AG20443 (cell line): ENCODE results near the gene SLC12A5.

Experiments used
- DNase-seq: peaks from one replicate; pipeline ENCODE4 v3.0.0; 2012; ENCODE audit warnings: low spot score, mixed read lengths

SLC12A5 gene

DNA sequence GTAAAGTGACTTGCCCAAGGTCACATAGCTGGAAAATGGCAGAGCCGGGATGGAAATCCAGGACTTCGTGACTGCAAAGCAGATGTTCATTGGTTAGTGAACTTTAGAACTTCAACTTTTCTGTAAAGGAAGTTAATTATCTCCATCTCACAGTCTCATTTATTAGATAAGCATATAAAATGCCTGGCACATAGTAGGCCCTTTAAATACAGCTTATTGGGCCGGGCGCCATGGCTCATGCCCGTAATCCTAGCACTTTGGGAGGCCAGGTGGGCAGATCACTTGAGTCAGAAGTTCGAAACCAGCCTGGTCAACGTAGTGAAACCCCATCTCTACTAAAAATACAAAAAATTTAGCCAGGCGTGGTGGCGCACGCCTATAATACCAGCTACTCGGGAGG, 22.1 kb upstream of the SLC12A5 start:
- DNase-seq: no peak

DNA sequence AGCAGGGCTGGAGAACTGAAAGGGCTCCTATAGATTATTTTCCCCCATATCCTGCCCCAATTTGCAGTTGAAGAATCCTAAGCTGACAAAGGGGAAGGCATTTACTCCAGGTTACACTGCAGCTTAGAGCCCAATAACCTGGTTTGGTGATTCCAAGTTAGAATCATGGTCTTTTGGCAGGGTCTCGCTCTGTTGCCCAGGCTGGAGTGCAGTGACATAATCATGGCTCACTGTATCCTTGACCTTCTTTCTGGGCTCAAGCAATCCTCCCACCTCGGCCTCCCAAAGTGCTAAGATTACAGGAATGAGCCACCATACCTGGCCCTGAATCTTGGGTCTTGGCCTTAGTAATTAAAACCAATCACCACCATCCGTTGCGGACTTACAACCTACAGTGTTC, 21.3 kb upstream of the SLC12A5 start:
- no peak for DNase-seq

DNA sequence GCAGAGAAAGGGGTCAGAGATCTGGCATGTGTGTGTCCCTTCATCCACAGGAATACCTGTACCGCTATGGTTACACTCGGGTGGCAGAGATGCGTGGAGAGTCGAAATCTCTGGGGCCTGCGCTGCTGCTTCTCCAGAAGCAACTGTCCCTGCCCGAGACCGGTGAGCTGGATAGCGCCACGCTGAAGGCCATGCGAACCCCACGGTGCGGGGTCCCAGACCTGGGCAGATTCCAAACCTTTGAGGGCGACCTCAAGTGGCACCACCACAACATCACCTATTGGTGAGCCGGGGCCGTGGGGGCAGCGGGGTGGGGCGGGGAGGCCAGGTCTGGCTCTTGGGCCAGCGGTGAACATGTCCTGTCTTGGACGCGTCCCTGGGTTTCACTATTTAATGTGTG, 19.2 kb upstream of the SLC12A5 start:
- DNase-seq: no peak

DNA sequence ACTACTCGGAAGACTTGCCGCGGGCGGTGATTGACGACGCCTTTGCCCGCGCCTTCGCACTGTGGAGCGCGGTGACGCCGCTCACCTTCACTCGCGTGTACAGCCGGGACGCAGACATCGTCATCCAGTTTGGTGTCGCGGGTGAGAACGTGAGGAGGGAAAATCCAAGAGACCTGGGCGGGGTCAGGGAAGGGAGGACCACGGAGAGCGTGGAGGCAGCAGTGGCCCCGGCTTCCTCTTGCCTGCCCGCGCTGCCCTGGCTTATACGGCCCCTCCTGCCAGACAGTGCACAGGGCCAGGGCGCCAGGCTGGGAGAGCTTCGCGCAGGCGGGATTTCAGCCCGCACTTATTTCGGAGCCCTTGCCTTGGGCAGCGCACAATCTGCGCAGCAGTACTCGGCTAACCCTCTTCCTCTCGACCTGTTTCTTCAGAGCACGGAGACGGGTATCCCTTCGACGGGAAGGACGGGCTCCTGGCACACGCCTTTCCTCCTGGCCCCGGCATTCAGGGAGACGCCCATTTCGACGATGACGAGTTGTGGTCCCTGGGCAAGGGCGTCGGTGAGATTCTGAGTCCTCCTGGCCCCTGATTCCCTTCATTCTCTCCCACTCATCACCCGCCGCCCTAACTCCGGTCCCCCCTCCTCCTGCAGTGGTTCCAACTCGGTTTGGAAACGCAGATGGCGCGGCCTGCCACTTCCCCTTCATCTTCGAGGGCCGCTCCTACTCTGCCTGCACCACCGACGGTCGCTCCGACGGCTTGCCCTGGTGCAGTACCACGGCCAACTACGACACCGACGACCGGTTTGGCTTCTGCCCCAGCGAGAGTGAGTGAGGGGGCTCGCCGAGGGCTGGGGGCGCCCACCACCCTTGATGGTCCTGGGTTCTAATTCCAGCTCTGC, 18.3 kb upstream of the SLC12A5 start:
- no peak for DNase-seq

DNA sequence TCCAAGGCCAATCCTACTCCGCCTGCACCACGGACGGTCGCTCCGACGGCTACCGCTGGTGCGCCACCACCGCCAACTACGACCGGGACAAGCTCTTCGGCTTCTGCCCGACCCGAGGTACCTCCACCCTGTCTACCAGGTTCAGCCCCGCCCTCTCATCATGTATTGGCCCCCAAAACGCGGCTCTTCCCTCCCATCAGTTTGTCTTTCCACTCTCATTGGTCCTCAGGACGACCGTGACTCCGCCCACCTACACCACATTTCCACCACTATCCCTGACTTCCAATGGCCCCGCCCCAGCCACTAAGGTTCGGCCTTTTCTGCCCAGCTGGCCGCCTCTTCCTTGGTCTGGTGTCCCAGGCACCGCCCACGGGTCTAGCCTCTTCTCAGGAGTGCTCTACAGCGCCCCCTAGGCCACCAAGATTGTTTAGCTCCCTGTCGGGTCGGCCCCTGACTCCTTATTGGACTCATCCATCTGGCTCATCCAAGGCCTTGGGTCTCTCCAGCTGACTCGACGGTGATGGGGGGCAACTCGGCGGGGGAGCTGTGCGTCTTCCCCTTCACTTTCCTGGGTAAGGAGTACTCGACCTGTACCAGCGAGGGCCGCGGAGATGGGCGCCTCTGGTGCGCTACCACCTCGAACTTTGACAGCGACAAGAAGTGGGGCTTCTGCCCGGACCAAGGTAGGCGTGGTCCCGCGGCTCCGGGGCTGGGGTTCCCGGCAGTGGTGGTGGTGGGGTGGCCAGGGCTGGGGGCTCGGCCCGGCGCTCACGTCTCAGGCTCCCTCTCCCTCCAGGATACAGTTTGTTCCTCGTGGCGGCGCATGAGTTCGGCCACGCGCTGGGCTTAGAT, 17.2 kb upstream of the SLC12A5 start:
- DNase-seq: peak; percentile 41

DNA sequence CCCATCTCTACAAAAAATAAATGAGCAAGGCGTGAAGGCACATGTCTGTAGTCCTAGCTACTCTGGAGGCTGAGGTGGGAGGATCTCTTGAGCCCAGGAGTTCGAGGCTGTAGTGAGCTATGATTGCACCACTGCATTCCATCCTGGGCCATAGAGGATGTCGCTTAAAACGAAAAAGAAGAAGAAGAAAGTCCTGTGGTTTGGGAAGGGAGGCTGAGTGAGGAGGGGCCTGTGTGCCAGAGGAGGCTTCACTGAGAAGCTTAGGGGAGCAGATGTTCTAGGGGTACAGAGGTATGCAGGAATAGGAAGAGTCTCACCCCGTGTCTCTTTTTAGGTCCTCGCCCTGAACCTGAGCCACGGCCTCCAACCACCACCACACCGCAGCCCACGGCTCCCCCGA, 16.1 kb upstream of the SLC12A5 start:
- no peak for DNase-seq

DNA sequence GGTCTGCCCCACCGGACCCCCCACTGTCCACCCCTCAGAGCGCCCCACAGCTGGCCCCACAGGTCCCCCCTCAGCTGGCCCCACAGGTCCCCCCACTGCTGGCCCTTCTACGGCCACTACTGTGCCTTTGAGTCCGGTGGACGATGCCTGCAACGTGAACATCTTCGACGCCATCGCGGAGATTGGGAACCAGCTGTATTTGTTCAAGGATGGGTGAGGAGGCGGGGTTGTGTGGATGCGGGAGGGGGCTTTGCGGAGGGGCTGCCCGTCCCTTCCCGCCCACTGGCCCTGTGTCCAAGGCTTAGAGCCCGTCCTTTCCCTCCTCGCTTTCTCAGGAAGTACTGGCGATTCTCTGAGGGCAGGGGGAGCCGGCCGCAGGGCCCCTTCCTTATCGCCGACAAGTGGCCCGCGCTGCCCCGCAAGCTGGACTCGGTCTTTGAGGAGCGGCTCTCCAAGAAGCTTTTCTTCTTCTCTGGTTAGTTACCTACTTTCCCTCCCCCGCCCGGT, 15.6 kb upstream of the SLC12A5 start:
- DNase-seq: no peak

DNA sequence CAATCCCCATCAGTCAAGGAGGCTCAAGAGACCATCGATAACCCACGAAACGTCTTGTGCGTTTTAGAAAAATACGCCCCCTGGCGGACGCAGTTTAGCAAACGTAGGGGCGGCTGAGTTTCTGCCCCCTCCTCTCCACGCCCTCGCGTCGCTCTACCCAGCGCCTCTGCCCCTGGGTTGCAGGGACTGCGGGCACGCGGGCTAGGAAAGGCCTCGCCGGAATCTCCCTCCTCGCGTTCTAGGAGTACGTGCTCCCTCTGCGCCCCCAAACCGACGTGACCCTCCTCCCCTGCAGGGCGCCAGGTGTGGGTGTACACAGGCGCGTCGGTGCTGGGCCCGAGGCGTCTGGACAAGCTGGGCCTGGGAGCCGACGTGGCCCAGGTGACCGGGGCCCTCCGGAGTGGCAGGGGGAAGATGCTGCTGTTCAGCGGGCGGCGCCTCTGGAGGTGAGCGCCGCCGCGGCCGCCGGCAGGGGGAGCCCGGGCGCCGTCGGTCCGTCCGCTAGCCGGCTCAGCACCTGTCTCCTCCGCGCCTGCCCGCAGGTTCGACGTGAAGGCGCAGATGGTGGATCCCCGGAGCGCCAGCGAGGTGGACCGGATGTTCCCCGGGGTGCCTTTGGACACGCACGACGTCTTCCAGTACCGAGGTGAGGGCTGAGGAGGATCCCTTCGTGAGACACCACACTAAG, 15.0 kb upstream of the SLC12A5 start:
- DNase-seq: peak; percentile 82

DNA sequence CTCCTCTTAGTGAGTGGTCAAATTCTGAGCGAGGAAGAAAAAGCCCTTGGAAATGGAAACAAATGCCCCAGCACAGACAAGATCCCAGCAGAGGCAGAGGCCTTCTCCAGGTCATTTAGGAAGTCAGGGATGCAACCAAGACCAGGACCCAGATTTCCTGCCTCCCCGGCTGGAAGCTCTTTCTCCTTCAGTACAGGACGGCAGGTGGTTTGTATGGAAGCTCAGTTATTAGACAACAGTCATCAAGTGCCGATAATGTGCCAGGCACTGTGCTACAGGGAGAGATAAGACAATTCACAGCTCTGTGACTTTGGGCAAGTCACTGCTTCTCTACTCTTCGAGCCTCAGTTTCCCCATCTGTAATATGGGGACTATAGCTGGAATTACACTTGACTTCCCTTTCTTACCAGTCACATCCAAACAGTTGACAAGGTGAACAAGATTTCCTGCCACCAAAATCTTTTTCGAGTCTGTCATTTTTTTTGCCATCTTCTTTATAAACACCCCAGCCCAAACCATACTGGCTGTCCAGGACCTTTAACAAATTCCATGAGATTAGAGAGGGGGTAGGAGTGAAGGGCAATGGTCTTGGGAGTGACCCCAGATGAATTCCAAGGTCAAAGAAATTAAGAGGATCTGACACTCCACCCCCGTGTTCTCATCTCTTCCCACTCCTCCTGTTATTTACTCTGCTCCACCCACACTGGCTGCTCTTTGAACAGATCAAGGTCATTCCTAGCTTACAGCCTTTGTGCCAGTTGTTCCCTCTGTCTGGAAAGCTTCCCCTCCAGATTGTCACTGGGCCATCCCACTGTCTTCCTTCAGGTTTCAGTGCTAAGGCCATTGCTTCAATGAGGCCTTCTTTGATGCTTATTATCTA, 14.3 kb upstream of the SLC12A5 start:
- no peak for DNase-seq

DNA sequence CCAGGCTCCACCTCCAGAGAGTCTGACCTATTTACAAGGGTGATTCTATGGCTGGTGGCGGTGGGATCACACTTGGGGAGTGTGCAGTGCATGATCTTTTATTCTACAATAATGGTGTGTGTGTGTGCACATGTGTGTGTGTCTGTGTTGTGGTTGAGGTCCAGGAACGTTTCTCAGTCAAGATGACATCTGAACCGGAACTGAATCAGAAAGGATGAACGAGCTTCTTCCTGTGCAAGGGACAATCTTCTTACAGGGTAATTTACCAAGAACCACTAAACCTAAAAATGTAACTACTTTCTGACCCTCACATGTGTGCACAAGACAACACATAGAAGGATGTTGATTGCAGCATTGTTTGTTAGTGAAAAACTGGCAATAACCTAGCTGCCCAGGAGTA, 11.7 kb upstream of the SLC12A5 start:
- no peak for DNase-seq

DNA sequence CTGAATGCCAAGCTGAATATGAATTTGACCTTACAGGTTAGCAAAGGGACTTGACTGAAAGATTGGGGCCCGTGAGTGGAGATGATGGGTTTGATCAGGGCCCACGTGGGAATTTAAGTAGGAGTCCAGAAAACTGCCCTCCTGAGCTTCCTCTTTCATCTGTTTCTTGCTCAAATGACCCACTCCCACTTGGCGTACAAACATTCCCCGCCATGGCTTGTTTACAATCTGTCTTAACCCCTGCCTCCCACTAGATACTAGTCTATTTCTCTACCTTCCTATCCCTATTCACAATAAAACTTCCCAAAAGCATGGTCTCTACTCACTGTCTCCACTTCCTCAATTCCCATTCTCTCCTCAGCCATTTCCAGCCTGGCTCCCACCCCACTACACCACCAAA, 10.9 kb upstream of the SLC12A5 start:
- DNase-seq: no peak

DNA sequence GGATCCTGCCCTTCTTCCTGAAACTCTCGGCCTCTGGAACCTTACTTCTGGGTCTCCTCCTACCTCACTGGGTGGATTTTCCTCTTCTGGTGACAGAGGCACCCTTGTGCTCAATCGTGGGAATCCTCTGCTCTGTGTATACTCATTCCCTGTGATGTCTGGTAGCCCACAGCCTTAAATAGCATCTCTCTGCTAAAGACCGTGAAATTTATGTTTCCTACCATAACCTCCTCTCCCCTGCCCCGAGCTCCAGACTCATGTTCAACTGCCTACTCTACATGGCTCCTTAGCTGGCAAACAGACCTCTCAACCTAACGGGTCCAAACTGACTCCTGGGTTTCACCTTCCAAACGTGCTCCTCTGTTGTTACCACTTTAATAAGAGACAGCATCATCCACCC, 10.4 kb upstream of the SLC12A5 start:
- DNase-seq: no peak

DNA sequence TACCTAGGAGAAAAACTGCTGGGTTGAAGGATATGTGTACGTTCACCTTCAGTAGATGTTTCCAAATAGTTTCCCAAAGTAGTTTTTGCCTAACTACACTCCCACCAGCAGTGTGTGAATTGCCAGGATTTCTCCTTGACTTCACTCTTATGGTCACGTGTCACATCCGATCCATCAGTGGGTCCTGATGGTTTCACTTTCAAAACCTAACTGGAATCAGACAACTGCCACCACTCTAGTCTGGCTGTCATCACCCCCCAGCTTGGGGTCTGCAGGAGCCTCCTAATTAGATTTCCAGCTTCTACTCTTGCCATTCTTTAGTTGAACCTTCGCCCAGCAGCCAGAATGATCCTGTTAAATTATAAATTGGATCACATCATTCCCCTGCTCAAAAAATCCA, 8.5 kb upstream of the SLC12A5 start:
- no peak for DNase-seq

DNA sequence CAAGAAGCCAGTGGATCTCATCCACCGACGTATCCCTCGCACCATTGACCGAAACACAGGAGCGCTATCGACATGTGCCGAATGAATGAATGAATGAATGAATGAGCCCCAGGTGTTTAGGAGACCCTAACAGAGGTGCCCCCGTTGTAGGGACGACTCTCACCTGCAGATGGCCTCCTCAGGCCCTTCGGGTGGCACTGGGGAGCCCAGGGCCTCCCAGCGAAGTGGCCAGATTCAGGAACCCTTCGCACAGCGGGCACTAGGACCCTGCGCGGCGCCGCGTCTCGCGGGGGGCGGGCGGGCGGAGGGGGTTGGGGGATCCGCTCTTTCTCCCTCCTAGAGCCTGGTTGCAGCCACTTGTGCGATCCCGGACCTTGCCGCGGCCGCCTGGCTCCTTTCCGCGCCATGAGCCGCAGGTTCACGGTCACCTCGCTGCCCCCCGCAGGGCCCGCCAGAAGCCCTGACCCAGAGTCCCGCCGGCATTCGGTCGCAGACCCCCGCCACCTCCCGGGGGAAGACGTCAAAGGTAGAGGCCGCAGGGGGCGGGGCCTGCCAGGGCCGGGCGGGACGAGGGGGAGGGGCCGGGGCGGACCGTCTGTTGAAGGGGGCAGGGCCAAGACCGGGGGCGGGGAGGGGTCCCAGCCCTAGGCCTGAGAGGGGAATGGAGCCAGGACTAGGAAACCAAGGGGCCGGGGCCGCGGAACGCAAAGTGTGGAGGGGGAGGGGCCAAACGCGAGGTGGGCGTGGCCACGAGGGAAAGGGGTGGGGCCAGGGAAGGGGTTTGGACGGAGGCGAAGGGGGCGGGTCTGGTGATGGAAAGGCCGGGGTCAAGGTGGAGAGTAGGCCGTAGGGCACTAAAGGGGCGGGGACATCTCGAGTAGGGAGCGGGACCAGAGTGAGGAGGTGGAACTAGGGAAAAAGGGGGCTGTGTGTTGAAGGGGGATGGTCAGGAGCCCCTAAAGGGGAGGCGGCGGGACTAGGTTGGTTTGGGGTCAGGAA, 7.4 kb upstream of the SLC12A5 start:
- DNase-seq: peak; percentile 49

DNA sequence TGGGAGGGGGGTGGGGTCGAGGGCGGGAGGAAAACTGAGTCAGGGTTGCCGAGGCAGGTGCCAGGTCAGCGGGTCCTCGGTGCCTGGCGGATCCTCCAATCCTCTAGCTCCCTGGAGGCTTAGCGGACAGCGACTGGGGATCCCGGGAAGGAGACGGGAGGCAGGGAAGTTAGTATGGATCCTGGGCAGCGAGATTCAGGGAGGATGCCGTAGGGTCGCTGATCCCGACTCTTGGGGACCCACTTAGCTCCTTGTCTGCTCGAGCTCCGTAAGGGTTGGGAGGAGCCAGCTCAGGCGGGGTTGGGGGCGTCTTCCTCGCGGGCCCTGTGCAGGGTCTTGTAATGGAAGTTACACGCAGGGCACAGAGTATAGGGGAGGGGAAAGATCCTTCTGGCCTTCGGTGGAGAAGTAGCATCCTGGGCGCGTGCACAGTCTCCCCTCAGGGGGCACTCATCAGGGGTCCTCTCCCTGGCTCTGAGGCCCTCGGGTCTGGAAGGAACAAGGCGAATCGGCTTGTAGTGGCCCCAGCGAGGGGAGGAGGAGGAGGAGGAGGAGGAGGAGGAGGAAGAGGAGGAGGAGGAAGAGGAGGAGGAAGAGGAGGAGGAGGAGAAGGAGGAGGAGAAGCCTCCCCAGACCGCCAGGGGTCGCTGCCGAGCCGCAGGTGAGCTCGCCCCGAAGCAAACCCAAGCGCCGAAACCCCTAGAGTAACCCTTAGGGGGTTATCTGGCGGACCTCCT, 6.4 kb upstream of the SLC12A5 start:
- DNase-seq: peak; percentile 58

DNA sequence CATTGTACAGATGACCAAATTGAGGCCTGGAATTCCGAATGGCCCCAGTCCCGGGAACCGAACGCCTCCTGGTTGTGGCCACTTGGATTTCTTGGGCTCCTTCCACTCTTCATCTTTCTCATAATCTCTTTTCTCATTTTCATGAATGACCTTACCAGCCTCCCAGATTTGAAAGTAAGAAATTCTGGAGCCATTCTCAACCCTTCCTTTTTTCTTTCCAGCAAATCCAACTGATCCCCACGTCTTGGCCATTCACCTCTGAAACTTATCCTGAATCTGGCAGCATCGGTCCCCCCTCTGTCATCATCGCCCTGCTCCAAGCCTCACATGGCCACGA, 5.9 kb upstream of the SLC12A5 start:
- DNase-seq: no peak

DNA sequence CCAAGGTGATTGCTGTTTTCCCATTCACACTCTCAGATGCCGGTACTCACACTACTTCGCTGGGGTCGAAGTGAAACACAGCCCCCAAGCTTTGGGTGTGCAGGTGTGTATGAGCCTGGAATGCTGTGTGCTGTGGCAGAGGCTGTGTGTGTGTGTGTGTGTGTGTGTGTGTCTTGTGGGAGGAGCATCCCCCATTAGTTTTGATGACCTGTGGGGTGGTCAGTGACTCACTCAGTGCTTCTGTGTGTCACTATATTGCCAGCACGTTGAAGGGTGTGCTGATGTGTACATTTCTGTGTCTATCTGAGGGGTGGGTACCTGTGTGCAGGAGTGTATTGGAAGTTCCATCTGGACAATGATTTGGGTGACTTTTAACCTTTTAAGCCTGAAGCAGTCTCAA, 5.0 kb upstream of the SLC12A5 start:
- DNase-seq: no peak

DNA sequence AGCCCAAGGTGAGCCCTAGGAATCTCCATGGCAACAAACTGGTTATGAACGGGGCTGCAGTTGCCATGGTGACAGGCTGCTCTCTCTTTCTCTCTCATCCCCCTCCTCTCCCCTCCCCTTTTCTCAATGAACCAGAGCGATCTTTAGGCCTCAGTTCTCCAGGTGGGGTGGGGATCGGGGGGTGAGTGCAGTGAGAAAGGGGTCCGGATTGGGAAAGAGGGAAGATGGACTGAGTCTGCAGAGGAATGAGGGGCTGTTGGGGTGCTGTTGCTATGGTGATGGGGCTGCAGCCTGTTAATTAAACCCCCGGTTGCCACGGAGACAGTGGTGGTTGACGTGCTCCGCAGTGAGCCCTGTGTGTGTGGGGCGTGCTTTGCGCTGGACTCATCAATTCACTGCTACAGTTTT, 3.6 kb upstream of the SLC12A5 start:
- DNase-seq: no peak

DNA sequence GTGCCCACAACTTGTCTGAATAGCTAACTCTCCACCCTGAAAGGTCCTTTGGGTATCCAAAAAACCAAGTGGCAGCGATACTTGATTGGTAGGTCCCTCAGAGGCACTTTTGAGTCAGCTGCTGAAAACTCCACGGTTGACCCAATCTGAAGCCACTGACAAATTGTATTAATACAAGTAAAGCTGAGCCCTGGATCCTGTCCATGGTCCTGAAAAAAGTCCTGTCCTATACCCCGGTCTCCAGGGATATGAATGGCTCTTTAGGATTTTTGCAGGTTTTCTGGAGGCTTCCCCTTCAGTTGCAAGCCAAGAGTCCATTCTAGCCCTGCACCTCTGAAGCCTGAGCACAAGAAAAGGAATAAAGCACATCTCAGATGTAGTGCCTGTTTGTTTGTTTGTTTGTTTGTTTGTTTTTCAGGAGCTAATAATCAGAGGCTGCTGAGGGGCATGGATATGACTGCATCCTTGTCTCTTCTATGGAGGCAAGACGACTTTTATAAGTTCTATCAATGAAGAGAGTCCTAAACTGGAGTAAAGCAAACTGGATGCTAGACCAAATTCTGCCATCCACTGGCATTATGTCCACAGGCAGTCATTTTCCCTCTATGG, 1.7 kb upstream of the SLC12A5 start:
- DNase-seq: peak; percentile 73
